Aorta (tissue), 5 donors: Measurements from ENCODE around the gene ZDHHC18. TPM values are rescaled to one million over a fixed set of nuclear protein-coding genes. Genes with fewer than 3 reads are reported as not detected.

Source experiments
- ATAC-seq: fragments of 200-7000 bp; cut with Tn5 transposase; one replicate; pipeline ENCODE4 v1.9.1; 2022; ENCODE audit warnings: moderate library complexity; ENCODE audit not compliant: low FRiP score
- DNase-seq, 2 donors: peaks; one replicate each; pipeline ENCODE4 v3.0.0-alpha.2; 2020
- H3K27ac ChIP-seq, 2 donors: one replicate each; pipeline ENCODE4 v1.5.1; 2013; ENCODE audit warnings: low read length in 2 of 2, mild to moderate bottlenecking in 2 of 2, moderate library complexity in 2 of 2, control low read depth in 1 of 2, inconsistent platforms in 1 of 2, low read depth in 1 of 2
- H3K27me3 ChIP-seq, 2 donors: one replicate each; pipeline ENCODE4 v1.6.1; 2013; ENCODE audit warnings: control low read depth in 1 of 2, low read length in 1 of 2, mild to moderate bottlenecking in 1 of 2, moderate library complexity in 1 of 2; ENCODE audit not compliant: insufficient read depth in 2 of 2, control insufficient read depth in 1 of 2
- H3K36me3 ChIP-seq, 2 donors: one replicate each; pipeline ENCODE4 v1.6.1; 2013; ENCODE audit warnings: control low read depth in 1 of 2, low read length in 1 of 2, mild to moderate bottlenecking in 1 of 2; ENCODE audit not compliant: insufficient read depth in 2 of 2, control insufficient read depth in 1 of 2
- H3K4me1 ChIP-seq, 2 donors: one replicate each; pipeline ENCODE4 v1.6.1; 2013; ENCODE audit warnings: low read length in 2 of 2, control low read depth in 1 of 2, mild to moderate bottlenecking in 1 of 2, moderate library complexity in 1 of 2; ENCODE audit not compliant: insufficient read depth in 2 of 2, control insufficient read depth in 1 of 2
- H3K4me3 ChIP-seq, 2 donors: one replicate each; pipeline ENCODE4 v1.5.1; 2013; ENCODE audit warnings: low read length in 2 of 2, control low read depth in 1 of 2, mild to moderate bottlenecking in 1 of 2
- H3K9me3 ChIP-seq: one replicate; pipeline ENCODE4 v1.6.1; 2013; ENCODE audit warnings: mild to moderate bottlenecking, low read length; ENCODE audit not compliant: control insufficient read depth
- WGBS, 2 donors: extraction: QIAGEN DNeasy Blood & Tissue Kit; methylation state at CpG; one replicate each; pipeline ENCODE4 v1.1.7; 2013; 5-methylcytosine and 5-hydroxymethylcytosine counted together
- intact Hi-C, 2 donors: fragments of 100-400 bp; cut with DNase I; formaldehyde crosslinking; loops; one replicate each; pipeline versions ENCODE4 v1.14.2 to v1.15.0; 2022
- polyA plus RNA-seq, 2 donors: library from polyadenylated mRNA; stranded (reverse); fragments of 200-250 nt; gene quantifications; one replicate each; pipeline ENCODE4 v1.2.3, GENCODE V29; 2013
- total RNA-seq, 2 donors: library from RNA; stranded (reverse); fragmentation: NEBNext Ultra II Directional; extraction: Animal tissue kit (Norgen Biotek cat#: 25700); gene quantifications; one replicate each; pipeline ENCODE4 v1.2.1, GENCODE V29; 2021
- donor health status: healthy with polysubstance abuse.
- donor health status: Bipolar disorder and iron deficiency.
- donor health status: DM: no; HTN: no; CAD: no.
- donor health status: DM: no; HTN: no; CAD: no.
- donor health status: DM: yes; HTN: yes; CAD: no.

The ZDHHC18 gene
- total and polyA plus RNA-seq, 4 donors: 8.0 to 21.4 (median 13.1) TPM

- Histone ChIP-seq H3K9me3 (no peaks in the 10 kb centered on the region), H3K4me1 (peaks cover 0 to 2% of the 10 kb centered on the region in 2 donors), H3K27me3 (no peaks in the 10 kb centered on the region), H3K27ac (no peak overlapping the region), H3K4me3 (no peak overlapping the region), H3K36me3 (peaks cover 7 to 9% of the 10 kb centered on the region in 2 donors)
- ATAC-seq (no peak), DNase-seq (no peak)
- intact Hi-C loops: no loop called here
- 86 to 96% methylated on average over 1 of the region's 1 CpG for whole genome bisulfite sequencing, 2 donors
These were observed 61.7 kb downstream of the ZDHHC18 start for GRCh38 chr1:26888231-26888630.

GRCh38 chr1:26889551-26890466, 63.3 kb downstream of the ZDHHC18 start, which contains the start of gene GPN2:
GPN2 (minus strand) TSS chr1:26890283; CDS start chr1:26890096, 187 bp downstream.
- Histone ChIP-seq H3K4me3 (peak within 1 kb of the TSS; percentile 50 to 51), H3K27ac (peak within 1 kb of the TSS; percentile 46 to 92), H3K4me1 (peaks cover 0 to 2% of the 10 kb centered on the region in 2 donors), H3K9me3 (no peaks in the 10 kb centered on the region), H3K27me3 (no peaks in the 10 kb centered on the region), H3K36me3 (peaks cover 2 to 9% of the 10 kb centered on the region in 2 donors)
- WGBS, 2 donors: 1% methylated on average over 80 to 89 of the region's 89 CpGs
- peak; percentile 93 for ATAC-seq
- peak; percentile 88 to 93 for DNase-seq
- intact Hi-C loops: no loop called here

DNA sequence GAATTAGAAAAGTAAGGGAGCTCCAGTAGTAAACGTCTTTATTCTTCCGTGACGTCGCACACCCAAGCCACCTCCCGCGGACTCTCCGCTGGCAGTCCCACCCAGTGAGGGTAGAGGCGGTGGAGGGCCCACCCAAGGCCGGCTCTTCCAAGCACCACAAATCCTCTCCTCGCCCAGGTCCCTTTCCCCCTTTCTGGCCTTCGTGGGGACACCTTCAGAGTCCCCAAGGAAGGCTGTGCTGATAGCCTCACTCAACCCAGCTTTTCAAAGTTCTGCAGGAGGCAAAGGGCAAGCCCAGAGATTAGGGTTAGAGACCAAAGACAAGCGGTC, 63.9 kb downstream of the ZDHHC18 start:
- WGBS, 2 donors: 2 to 3% methylated on average over 12 of the region's 12 CpGs
- Histone ChIP-seq H3K9me3 (no peaks in the 10 kb centered on the region), H3K27ac (peak overlapping the region; percentile 38 to 92), H3K27me3 (no peaks in the 10 kb centered on the region), H3K4me3 (peak overlapping the region in 1 of 2 donors; percentile 50), H3K4me1 (peaks cover 0 to 2% of the 10 kb centered on the region in 2 donors), H3K36me3 (peaks cover 2 to 6% of the 10 kb centered on the region in 2 donors)
- DNase-seq: no peak
- ATAC-seq: peak; percentile 47
- intact Hi-C loops: no loop called here

GRCh38 chr1:26894263-26894662, 67.8 kb downstream of the ZDHHC18 start:
- Histone ChIP-seq H3K9me3 (no peaks in the 10 kb centered on the region), H3K27me3 (no peaks in the 10 kb centered on the region), H3K36me3 (no peaks in the 10 kb centered on the region), H3K4me3 (no peak overlapping the region), H3K4me1 (no peaks in the 10 kb centered on the region), H3K27ac (no peak overlapping the region)
- no peak for ATAC-seq
- WGBS, 2 donors: 90 to 91% methylated on average over 13 of the region's 13 CpGs
- intact Hi-C loops: no loop called here
- no peak for DNase-seq

GRCh38 chr1:26897351-26897750, 70.9 kb downstream of the ZDHHC18 start:
- DNase-seq (no peak), ATAC-seq (no peak)
- no peak overlapping the region for H3K4me3 ChIP-seq
- WGBS, 2 donors: 90 to 96% methylated on average over 9 of the region's 9 CpGs
- no peaks in the 10 kb centered on the region for H3K9me3 ChIP-seq
- H3K27ac ChIP-seq: no peak overlapping the region
- intact Hi-C loops: no loop called here
- H3K27me3 ChIP-seq: no peaks in the 10 kb centered on the region
- H3K36me3 ChIP-seq: no peaks in the 10 kb centered on the region
- no peaks in the 10 kb centered on the region for H3K4me1 ChIP-seq

DNA sequence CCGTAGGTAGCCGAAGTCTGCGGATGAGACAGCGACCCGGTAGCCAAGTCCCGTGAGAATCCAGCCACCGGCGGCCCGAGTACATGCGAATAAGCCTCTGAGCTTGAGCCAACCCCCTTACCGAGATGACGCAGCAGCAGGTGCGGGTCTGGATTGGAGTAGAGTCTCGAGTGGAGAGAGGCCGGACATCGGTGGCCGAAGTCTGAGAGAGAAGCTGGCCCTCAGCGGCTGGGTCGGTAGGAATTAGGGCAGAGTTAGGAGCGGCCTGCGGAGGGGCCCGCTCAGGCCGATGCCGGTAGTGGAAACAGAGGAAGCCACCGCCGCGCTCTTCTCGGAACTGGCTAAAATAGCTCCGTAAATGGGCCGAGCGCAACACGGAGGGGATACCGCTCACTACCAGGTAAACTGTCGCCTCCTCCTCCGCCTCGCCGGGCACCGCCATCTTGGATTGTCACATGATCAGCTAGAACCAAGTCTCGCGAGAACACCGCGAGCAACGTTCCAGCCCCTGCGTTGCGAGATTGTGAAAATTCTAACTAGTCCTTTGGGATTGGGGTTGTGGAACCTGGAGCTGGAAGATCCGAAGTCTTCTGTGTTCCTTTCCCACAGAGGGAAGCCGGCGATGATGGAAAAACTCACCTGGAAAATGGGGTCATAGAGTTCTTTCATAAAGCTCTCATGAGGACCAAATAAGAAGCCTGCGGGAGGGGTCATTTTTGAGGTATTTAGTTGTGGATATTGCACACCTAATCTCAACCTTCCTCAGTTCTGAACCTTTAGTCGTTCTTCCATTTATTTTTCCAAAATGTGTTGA, 73.7 kb downstream of the ZDHHC18 start, which contains the start of gene GPATCH3:
TSS of gene GPATCH3 (minus strand) at position 467 of the 814 bp plus-strand sequence. CDS start at position 442, 25 bp downstream.
- Histone ChIP-seq H3K4me1 (no peaks in the 10 kb centered on the region), H3K9me3 (no peaks in the 10 kb centered on the region), H3K27me3 (no peaks in the 10 kb centered on the region), H3K27ac (peak within 1 kb of the TSS in 1 of 2 donors; percentile 64), H3K36me3 (no peaks in the 10 kb centered on the region), H3K4me3 (peak within 1 kb of the TSS; percentile 65 to 69)
- intact Hi-C loops: no loop called here
- DNase-seq (peak; percentile 96), ATAC-seq (peak; percentile 95)
- WGBS, 2 donors: 0 to 1% methylated on average over 50 of the region's 50 CpGs

- WGBS, 2 donors: 62 to 69% methylated on average over 16 to 18 of the region's 18 CpGs
- no peak for ATAC-seq
- DNase-seq: no peak
- Histone ChIP-seq H3K9me3 (no peaks in the 10 kb centered on the region), H3K27me3 (no peaks in the 10 kb centered on the region), H3K4me3 (peak overlapping the region; percentile 65 to 69), H3K4me1 (no peaks in the 10 kb centered on the region), H3K36me3 (no peaks in the 10 kb centered on the region), H3K27ac (no peak overlapping the region)
- intact Hi-C loops: no loop called here
These were observed 74.5 kb downstream of the ZDHHC18 start for GRCh38 chr1:26900815-26901511.
